ENCODE measurements around the gene CNIH3. TPM values are rescaled to one million over a fixed set of nuclear protein-coding genes. Genes with fewer than 3 reads are reported as not detected.

The CNIH3 gene
- total RNA-seq, 1 experiment from 2014 or later = 2.1 TPM

DNA sequence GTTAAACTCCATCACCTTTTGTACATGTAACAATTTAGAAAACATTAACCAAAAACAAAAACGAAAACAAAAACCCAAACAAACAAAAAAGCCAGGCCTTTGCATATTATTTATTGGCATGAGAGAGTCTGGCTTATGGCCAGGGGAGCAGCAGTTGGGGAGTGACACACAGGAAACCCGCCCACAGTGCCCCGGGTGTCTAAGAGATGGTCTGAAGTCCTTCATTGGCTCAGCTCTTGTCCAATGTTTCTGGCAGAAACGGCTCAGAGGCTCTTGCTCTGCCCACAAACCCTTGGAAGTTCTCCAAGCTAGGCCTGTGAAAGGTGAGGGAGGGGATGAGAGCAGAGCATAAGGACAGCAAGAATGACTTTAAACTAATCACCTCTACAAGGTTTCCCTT lies 131.5 kb downstream of the CNIH3 start:
- Mint-ChIP-seq H3K36me3 (ENCODE audit: insufficient read depth, unreplicated experiment) (no peaks in the 10 kb centered on the region), H3K27ac (ENCODE audit: unreplicated experiment) (no peak overlapping the region), H3K27me3 (ENCODE audit: unreplicated experiment) (peaks cover 77% of the 10 kb centered on the region), H3K4me1 (ENCODE audit: low read depth, unreplicated experiment) (no peaks in the 10 kb centered on the region), H3K9me3 (ENCODE audit: low read depth, unreplicated experiment) (no peaks in the 10 kb centered on the region), H3K4me3 (ENCODE audit: low read depth, unreplicated experiment) (no peak overlapping the region)
- CTCF ChIA-PET = interaction anchor here (0.7 kb wide), 1 partner anchor 1754 kb away, joined by 3 read pairs; no protein-coding TSS in a partner anchor
- TF ChIP-seq CTCF (IDR thresholded peaks at IDR 0.05; ENCODE audit: unreplicated experiment) = no peak
- BruUV-seq (replicated peaks) = no TSS peak
- no peak for DNase-seq
- intact Hi-C loops (cut with micrococcal nuclease; ENCODE audit: unreplicated experiment) = no loop called here

DNA sequence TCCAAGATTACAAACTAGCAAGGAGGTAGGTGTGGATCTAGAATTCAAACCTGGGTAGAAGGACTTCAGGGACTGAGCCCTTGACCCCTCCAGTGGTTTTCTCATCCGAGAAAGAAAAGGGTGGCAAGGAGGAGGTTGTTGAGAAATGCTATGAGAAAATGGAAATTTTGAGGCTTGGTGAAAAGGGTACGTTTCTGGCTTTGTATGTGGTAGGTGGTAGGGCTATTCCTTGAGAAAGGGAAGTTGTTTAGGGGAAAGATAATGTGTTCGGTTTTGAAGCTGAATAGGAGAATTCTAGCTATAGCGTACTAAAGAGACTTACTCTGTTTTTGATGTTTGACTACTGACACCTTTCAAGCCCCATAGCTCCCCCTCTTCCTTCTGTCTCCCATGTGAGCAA lies 133.8 kb downstream of the CNIH3 start:
- no peak for DNase-seq
- Mint-ChIP-seq H3K36me3 (ENCODE audit: insufficient read depth, unreplicated experiment) (no peaks in the 10 kb centered on the region), H3K27ac (ENCODE audit: unreplicated experiment) (no peak overlapping the region), H3K4me1 (ENCODE audit: low read depth, unreplicated experiment) (no peaks in the 10 kb centered on the region), H3K9me3 (ENCODE audit: low read depth, unreplicated experiment) (no peaks in the 10 kb centered on the region), H3K4me3 (ENCODE audit: low read depth, unreplicated experiment) (no peak overlapping the region), H3K27me3 (ENCODE audit: unreplicated experiment) (peaks cover 77% of the 10 kb centered on the region)
- CTCF ChIA-PET = no interaction called here
- intact Hi-C loops (cut with micrococcal nuclease; ENCODE audit: unreplicated experiment) = no loop called here
- no TSS peak for BruUV-seq (replicated peaks)
- TF ChIP-seq CTCF (IDR thresholded peaks at IDR 0.05; ENCODE audit: unreplicated experiment) = no peak

- Mint-ChIP-seq H3K27ac (ENCODE audit: unreplicated experiment) (no peak overlapping the region), H3K36me3 (ENCODE audit: insufficient read depth, unreplicated experiment) (no peaks in the 10 kb centered on the region), H3K9me3 (ENCODE audit: low read depth, unreplicated experiment) (no peaks in the 10 kb centered on the region), H3K4me1 (ENCODE audit: low read depth, unreplicated experiment) (no peaks in the 10 kb centered on the region), H3K27me3 (ENCODE audit: unreplicated experiment) (peaks cover 70% of the 10 kb centered on the region), H3K4me3 (ENCODE audit: low read depth, unreplicated experiment) (no peak overlapping the region)
- DNase-seq = no peak
- intact Hi-C loops (cut with micrococcal nuclease; ENCODE audit: unreplicated experiment) = no loop called here
- CTCF ChIA-PET = no interaction called here
- no peak for TF ChIP-seq CTCF (IDR thresholded peaks at IDR 0.05; ENCODE audit: unreplicated experiment)
- no TSS peak for BruUV-seq (replicated peaks)
These were observed 135.7 kb downstream of the CNIH3 start for GRCh38 chr1:224751624-224752311.

DNA sequence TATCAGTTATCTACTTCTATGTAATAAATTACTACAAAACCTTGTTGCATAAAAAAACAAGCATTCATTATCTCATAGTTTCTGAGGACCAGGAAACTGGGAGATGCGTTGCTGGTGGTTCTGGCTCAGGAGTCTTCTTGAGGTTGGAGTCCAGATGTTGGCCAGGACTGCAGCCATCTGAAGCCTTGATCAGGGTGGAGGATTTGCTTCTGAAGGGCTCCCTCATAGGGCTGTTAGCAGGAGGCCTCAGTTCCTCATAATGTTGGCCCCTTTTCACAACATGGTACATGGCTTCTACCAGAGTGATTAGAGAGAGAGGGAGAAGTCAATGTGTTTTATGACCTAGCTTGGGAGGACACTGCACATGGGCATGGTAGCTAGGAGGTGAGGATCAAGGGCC lies 137.4 kb downstream of the CNIH3 start:
- H3K27me3 Mint-ChIP-seq (ENCODE audit: unreplicated experiment) = peaks cover 68% of the 10 kb centered on the region
- no TSS peak for BruUV-seq (replicated peaks)
- intact Hi-C loops (cut with micrococcal nuclease; ENCODE audit: unreplicated experiment) = no loop called here
- no peak overlapping the region for H3K4me3 Mint-ChIP-seq (ENCODE audit: low read depth, unreplicated experiment)
- no peak for TF ChIP-seq CTCF (IDR thresholded peaks at IDR 0.05; ENCODE audit: unreplicated experiment)
- no peak overlapping the region for H3K27ac Mint-ChIP-seq (ENCODE audit: unreplicated experiment)
- no peaks in the 10 kb centered on the region for H3K36me3 Mint-ChIP-seq (ENCODE audit: insufficient read depth, unreplicated experiment)
- no peaks in the 10 kb centered on the region for H3K9me3 Mint-ChIP-seq (ENCODE audit: low read depth, unreplicated experiment)
- H3K4me1 Mint-ChIP-seq (ENCODE audit: low read depth, unreplicated experiment) = no peaks in the 10 kb centered on the region
- CTCF ChIA-PET = interaction anchor here (0.6 kb wide), 1 partner anchor 9 kb away, joined by 3 read pairs; no protein-coding TSS in a partner anchor
- no peak for DNase-seq
